MM.1S (cell line): ENCODE measurements around the gene WNT5A.

Experiments
- CTCF ChIP-seq: fragments of 300-600 bp; sonication (generic); IDR thresholded peaks from 2 replicates; pipeline ENCODE4 v1.5.1; 2016; ENCODE audit warnings: antibody characterized with exemption, low read length, mixed read lengths
- EZH2 ChIP-seq: fragments of 300-600 bp; sonication (generic); optimal IDR thresholded peaks from 2 replicates; pipeline ENCODE3; 2017; ENCODE audit warnings: low read depth, mild to moderate bottlenecking, antibody characterized with exemption, low read length, mixed read lengths
- EZH2phosphoT487 ChIP-seq: fragments of 300-600 bp; sonication (generic); IDR thresholded peaks from 2 replicates; pipeline ENCODE4 v1.6.1; 2018; ENCODE audit warnings: antibody characterized with exemption, low read length

- TF ChIP-seq CTCF (no peak), EZH2 (no peak), EZH2phosphoT487 (no peak)
These were observed 18.9 kb downstream of the WNT5A start for GRCh38 chr3:55468251-55468650.
